Stimulated activated CD4-positive, alpha-beta T cell treated with anti-CD3 and anti-CD28 coated beads, Interleukin-12 subunit alpha, Interleukin-12 subunit beta, amount 100 ng/mL, for 48 hours (primary cell): Measurements from ENCODE around the gene VGLL4.
"Not testable (repeated sequence)": the region's sequence is repeated elsewhere in the genome, so short reads cannot be mapped to it uniquely, and the experiment has no call there.

Experiments used
- DNase-seq, 3 donors: peaks; one replicate each; pipeline ENCODE4 v3.0.0-alpha.2; 2020; ENCODE audit warnings: low read depth in 2 of 3, low spot score in 1 of 3

The VGLL4 gene

GRCh38 chr3:11536132-11536935, 107.4 kb downstream of the VGLL4 start:
- DNase-seq = no peak

- DNase-seq = no peak
These were observed 108.3 kb downstream of the VGLL4 start for GRCh38 chr3:11535243-11535960.

DNA sequence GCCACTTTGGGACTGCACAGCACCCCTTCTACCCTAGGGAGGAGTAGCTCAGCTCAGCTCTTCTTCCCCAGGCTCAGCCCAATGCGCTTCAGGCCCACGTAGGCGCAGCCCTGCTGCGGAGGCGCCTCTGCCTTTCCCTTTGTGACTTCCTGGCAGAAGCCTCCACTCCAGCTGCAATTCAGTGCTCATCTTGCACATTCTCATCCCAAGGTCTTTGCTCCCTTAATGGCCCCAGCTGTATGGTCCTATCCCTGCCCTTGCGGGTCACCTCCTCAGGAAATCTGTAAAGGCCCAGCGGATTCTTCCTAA, 109.0 kb downstream of the VGLL4 start:
- no peak for DNase-seq

- no peak for DNase-seq
These were observed 109.5 kb downstream of the VGLL4 start for GRCh38 chr3:11534011-11534792.

- DNase-seq = no peak
These were observed 110.8 kb downstream of the VGLL4 start for GRCh38 chr3:11532931-11533391.

GRCh38 chr3:11530153-11530721, 113.5 kb downstream of the VGLL4 start:
- DNase-seq = no peak

DNA sequence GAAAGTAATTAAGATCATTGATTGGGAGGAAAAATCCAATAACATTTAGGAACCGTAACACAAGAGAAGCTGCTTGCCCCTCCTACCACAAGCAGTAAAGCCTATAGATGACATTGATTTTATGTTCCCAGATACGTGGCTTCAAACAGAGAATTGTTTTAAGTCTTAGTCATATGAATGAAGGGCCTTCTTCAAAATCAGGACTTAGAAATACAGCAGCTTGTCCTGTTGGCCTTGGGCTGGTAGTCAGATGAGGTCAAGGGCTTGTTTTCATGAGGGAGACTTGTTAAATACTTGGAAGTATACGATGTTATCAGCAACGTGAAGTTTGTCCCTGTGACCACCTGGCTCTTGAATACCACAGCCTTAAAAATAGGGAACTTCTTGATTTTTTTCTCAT, 114.4 kb downstream of the VGLL4 start:
- no peak for DNase-seq

GRCh38 chr3:11526121-11526520, 117.6 kb downstream of the VGLL4 start:
- not testable (repeated sequence) for DNase-seq

GRCh38 chr3:11523572-11524101, 120.1 kb downstream of the VGLL4 start:
- no peak for DNase-seq

- no peak for DNase-seq
These were observed 120.7 kb downstream of the VGLL4 start for GRCh38 chr3:11522953-11523571.

GRCh38 chr3:11522398-11522715, 121.4 kb downstream of the VGLL4 start:
- no peak for DNase-seq

- no peak for DNase-seq
These were observed 122.5 kb downstream of the VGLL4 start for GRCh38 chr3:11521167-11521566.

GRCh38 chr3:11517601-11518000, 126.1 kb downstream of the VGLL4 start:
- no peak for DNase-seq

DNA sequence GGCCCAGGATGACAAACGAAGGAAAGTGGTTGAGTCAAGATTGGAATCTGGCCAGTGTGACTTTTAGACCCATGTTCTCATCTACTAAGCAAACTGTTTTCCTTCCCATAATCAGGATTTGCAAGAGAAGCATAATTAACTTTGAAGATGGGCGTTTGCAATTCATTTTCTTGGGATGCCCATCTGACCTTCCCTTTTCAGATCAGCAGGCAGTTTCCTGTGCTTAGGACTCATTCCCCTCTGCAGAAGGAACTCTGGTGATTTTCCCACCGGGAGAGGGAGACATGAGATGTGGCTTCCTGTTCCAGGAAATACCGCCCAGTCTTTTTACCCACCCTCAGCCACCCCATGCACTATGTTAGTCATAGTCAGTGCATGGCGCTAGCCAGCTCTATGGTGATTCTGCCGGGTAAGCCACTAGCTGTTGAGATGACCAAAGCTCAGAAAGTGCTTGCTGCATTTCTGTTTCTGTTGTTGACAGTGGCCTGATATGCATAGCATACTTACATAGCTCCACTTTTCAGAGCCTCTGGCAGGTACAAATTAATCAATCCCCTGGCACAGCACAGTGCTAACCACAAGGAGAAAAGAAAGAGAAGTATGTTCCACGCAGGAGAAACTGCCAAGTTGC, 129.4 kb downstream of the VGLL4 start:
- no peak for DNase-seq

- no peak for DNase-seq
These were observed 129.9 kb downstream of the VGLL4 start for GRCh38 chr3:11513817-11514135.

DNA sequence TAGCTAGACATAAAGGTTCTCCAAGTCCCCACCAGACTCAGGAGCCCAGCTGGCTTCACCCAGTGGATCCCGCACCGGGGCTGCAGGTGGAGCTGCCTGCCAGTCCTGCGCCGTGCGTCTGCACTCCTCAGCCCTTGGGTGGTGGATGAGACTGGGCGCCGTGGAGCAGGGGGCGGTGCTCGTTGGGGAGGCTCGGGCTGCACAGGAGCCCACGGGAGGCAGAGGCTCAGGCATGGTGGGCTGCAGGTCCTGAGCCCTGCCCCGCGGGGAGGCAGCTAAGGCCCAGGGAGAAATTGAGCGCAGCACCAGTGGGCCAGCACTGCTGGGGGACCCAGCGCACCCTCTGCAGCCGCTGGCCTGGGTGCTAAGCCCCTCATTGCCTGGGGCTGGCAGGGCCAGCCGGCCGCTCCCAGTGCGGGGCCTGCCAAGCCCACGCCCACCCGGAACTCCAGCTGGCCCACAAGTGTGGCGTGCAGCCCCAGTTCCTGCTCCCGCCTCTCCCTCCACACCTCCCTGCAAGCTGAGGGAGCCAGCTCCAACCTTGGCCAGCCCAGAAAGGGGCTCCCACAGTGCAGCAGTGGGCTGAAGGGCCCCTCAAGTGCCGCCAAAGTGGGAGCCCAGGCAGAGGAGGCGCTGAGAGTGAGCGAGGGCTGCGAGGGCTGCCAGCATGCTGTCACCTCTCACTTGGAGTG, 130.4 kb downstream of the VGLL4 start:
- DNase-seq = not testable (repeated sequence)

- DNase-seq = not testable (repeated sequence)
These were observed 132.1 kb downstream of the VGLL4 start for GRCh38 chr3:11511606-11512005.

GRCh38 chr3:11510356-11510755, 133.4 kb downstream of the VGLL4 start:
- DNase-seq = no peak

DNA sequence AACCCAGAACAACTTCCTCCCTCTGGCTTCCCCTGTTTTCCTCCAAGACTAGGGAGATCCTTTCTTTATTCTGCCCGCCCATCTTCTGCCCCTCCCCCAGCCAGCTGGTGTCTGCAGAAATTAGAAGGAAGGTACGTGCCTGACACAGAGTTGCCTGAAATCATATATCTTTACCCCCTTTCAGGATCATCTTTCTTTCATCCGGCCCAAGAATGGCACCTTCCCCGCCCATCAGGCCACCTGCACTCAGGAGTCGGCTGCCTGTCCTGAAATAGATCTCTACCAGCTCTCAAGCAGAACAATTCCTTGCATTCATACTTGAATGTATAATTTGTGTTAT, 133.7 kb downstream of the VGLL4 start:
- no peak for DNase-seq
